Astrocyte (in vitro differentiated cells and primary cell): Measurements from ENCODE around the gene TSC22D1.

Source experiments
- CTCF ChIP-seq: IDR thresholded peaks from 2 replicates; pipeline ENCODE4 v1.5.1; 2011; ENCODE audit warnings: low read depth, mild to moderate bottlenecking, inconsistent platforms, low read length, moderate library complexity; ENCODE audit not compliant: insufficient read depth
- EZH2 ChIP-seq: IDR thresholded peaks from 2 replicates; pipeline ENCODE4 v1.6.1; 2012; ENCODE audit warnings: mild to moderate bottlenecking, low read length, inconsistent platforms; ENCODE audit not compliant: insufficient read depth

DNA sequence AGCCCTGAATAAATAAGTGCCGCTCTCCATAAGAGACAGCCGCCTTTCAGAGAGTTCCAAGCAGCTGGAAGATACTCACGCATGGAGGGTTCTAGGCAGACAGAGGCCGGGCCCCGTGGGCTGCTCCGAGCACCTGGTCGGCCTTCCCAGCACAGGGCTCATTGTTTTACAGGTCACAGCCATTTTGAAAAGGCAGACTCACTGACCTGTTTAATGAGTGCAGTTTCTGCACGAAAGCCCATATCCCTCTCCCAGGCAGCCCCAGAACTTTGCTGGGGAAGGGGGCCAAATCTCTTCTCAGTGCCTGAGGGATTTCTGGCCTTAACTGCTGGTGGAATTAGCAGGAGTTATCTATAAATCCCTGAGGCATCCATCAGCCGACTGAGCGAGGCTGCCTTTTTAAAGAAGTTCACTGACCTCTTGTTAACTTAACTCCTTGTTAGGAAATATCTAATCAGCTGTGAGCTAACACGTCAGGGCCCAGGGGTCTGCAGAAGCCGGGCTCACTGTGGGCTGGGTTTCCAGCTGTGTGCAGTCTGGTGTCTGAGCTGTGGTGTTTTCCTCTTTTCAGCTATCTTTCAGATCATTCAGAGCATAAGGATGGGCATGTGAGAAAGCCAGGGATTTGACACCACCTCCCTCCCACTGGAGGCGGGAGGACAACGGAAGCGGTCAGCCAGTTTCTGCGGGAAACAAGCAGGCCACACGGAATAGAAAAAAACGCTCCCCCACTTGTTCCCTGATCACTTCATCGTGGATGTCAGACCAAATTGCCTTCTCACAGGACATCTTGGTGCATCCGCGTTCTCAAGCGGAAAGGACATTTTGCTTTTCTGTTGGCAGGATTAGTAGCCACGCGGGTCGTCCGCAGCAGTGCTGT lies 179.2 kb downstream of the TSC22D1 start:
- no peak for TF ChIP-seq CTCF
- TF ChIP-seq EZH2, result no peak
